T-helper 22 cell (primary cell): ENCODE results near the gene SOX4.

ENCODE experiments used
- DNase-seq: peaks from one replicate; pipeline ENCODE4 v3.0.0-alpha.2; 2020; ENCODE audit warnings: low read depth

Gene SOX4

DNA sequence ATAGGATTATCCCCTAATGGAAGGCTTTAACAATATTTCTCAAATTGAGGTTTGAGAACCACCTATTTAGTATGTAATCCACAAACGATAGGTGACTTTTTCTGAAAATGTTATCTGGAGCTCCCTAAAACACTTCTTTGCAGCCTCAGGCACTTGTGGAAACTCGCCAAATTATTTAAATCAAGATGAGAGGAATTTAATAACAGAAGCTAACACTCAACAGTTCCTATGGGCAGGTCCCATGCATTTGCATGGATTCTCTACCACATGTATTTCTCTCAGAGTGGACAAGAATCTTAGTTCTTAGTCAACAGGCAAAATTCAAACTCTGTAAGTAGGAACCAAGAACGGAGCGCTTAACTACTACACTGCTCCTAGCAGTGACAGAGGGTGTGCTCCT, 20.7 kb downstream of the SOX4 start:
- no peak for DNase-seq

DNA sequence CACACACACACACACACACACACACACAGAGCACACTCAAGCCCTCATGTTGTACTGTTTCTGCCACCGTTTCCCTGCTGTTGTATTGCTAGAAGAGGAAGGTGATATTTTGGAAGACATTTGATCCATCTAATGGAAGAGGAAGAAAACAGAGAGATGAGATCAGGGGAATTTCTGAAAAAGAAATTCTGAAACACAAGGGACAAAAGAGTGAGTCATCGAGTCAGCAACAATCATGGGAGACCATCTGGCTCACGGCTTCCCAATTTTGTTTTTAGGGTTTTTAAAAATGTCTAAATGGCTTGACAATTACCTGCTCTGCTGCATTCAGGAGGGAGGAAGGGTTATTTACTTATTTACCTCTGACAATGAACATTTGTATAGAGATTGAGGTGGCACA, 22.0 kb downstream of the SOX4 start:
- DNase-seq, result no peak

DNA sequence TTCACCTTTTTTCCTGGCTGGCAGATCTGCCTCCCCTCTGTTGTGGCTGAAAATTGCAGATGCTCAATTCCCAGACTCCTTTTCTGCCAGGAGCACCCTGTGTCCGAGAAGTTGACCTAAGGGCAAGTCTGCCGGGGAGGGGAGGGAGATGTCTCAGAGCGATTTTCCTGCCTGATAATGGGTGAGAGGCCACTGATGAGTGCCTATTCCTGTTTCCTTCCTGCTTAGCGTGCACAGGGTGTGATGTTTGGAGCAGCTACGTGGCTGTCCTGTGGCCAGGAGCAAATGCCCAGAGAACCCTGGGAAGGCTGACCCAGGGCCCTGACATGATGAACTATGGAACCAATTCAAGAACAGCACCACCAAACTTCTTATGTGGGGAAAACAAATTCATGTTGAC, 22.5 kb downstream of the SOX4 start:
- DNase-seq, result no peak

DNA sequence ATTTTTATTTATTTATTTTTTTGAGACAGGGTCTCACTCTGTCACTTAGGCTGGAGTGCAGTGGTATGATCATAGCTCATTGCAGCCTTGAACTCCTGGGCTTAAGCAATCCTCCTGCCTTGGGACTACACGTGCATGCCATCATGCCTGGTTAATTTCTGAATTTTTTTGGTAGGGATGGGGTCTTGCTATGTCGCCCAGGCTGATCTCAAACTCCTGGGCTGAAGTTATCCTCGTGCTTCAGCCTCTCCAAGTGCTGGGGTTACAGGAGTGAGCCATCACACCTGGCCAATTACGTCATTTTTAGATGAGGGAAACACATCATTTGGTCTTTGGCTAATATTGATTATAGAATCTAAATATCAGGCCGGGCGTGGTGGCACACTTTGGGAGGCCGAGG, 32.1 kb downstream of the SOX4 start:
- DNase-seq, result no peak

DNA sequence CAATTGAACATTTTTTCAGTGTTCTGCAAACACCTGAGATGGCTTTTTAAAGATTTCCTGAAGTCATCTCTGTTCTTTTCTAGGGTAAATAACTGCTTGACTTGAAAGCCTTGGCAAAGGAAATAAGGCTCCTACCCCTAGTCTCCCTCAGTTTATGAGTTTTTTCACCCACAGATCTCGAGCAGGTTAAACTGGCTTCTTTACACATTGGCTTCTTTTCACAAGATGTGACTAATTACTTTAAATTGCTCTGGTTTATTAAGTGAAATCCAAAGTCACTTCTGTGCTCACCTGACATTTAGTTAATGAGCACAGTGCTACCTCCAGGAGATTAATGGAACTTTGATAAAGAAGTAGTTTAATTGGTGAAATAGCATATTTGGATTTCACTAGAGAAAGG, 33.2 kb downstream of the SOX4 start:
- no peak for DNase-seq

DNA sequence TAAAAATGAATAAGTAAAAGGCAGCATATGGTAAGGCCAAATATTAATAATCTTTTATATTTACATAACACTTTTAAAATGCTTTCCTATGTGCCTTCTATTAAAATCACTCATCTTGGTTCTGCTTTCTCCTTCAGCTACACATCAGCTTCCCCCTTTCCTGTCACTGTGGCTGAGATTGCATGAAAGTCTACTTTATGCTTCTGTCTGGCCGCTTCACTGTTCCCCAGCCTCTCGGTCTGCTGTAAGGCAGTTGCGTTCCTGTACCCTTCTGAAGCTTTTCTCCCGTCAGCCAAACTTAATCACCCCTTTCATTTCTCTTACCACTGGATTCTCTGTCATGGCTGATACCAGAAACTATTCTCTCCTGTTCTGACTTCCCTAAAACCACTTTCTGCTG, 34.6 kb downstream of the SOX4 start:
- DNase-seq, result no peak

DNA sequence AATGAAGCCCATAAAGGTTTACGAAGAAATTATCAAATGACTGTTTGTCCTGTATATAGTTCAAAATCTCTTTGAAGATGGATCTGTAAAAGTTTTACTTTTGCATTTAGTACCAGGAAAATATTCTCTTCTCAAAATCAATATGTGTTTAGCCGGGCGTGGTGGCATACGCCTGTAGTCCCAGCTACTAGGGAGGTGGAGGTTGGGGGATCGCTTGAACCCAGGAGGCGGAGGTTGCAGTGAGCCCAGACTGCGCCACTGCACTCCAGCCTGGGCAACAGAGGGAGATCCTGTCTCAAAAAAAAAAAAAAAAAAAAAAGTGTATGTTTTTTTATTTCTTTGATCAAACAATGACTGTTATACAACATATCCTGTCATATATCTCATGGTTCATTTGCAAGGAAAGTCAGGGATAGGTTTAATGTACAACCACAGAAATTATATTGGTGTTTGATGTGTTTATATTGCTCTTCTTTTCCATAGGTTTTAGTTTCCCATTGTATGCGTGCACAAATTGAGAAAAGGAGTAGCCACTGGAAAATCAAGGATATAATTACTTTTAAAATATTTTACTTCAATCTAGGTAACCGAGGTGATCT, 40.1 kb downstream of the SOX4 start:
- DNase-seq, result no peak

DNA sequence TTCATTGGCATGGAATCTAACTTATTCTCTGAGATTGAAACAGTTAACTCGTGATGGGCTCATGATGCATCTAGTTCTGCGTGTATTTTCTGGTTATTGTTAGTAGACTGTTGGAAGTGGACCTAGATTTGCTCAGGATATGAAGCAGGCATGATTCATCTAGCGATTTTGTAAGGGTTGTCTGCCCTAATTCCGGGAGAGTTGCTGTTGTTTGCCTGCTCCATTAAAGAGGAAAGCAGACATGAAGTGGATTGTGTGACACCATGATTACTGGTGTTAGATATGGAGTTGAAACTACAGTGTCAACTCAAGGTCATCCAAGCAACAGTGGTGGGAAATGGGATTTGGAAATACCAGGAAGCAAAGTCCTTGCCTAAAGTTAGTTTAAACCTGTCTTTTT, 41.0 kb downstream of the SOX4 start:
- no peak for DNase-seq

DNA sequence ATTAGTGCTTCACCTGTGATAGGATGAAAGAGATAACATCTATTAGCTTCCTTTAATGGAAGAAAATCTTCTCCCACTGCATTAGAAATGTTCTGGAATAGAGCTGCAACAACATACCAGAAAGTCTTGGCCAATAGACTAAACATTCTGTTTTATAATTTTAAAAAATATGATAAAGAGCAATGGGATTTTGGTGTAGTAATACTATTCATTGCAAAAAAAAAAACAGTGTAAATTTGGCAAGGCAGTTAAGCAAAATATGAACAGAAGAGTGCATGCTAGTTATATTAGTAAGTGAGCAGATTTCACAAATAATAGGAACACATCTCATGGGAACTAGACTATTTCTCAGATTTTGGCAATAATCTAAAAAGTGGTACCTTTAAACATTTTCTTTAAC, 43.3 kb downstream of the SOX4 start:
- no peak for DNase-seq

DNA sequence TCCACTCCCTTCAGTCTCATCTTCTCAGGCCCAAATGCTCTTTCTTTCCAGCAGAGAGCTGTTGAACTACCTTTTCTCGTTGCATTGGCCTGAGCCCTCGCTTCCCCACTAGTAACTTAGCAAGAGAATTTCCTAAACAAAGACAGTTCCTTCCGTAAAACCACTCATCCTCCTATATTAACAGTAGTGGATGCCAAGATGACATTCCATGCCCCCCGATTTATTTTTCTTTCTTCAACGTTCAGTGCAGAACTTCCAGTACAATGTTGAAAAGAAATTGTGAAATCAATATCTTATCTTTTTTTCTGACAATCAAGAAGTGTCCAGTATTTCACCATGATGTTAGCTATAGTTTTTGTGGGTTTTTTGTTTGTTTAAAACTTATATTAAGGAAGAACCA, 45.8 kb downstream of the SOX4 start:
- no peak for DNase-seq
